ENCODE data around the gene MTRR.

GRCh38 chr5:7927466-7928375 lies 58.8 kb downstream of the MTRR start:
- no peak for TF ChIP-seq POLR2AphosphoS5 (IDR thresholded peaks at IDR 0.05)
- no peak for TF ChIP-seq POLR2A (IDR thresholded peaks at IDR 0.05)

Measured in spleen (tissue), 3 donors.